OCI-LY3 (cell line): ENCODE results near the gene DAGLA.

Experiments used
- EZH2phosphoT487 ChIP-seq: fragments of 200-600 bp; shearing (Covaris generic); IDR thresholded peaks from 2 replicates; pipeline ENCODE4 v1.6.1; 2018; ENCODE audit warnings: antibody characterized with exemption, mixed run types, low read depth
- TF ChIP-seq, protein P1 (sequence below): fragments of 200-600, 300-600 bp; sonication (generic); IDR thresholded peaks from 2 replicates; pipeline ENCODE4 v1.5.1; 2014; ENCODE audit warnings: antibody characterized with exemption, low read length, low read depth

DNA sequence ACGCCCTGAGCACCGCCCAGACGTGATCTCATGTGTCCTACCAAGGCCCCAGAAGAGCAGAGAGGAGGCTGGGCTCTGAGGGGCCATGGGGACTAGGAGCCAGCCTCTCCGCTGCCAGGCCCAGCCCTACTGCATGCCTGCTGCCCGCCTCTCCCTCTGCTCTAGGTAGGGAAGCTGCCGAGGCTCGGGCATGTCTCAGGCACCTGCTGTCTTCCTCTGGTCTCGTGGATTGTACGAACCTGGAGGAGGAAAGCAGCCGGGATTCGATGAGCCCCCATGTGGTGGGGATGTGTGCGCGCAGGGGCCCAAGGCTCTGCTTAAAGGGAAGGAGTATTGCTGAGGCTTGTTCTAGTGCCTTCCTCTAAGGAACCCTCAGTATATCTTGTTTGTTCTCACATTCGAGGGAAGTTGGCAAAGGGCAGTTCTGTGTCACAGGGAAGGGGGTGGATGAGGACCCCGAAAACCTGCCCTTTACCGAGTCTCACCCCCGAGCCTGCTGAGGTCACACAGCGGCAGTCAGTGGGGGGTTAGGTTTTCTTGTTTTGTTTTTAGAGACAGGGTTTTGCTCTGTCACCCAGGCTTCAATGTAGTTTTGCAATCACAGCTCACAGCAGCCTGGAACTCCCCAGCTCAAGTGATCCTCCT lies 21.2 kb downstream of the DAGLA start:
- TF ChIP-seq, protein P1, sequence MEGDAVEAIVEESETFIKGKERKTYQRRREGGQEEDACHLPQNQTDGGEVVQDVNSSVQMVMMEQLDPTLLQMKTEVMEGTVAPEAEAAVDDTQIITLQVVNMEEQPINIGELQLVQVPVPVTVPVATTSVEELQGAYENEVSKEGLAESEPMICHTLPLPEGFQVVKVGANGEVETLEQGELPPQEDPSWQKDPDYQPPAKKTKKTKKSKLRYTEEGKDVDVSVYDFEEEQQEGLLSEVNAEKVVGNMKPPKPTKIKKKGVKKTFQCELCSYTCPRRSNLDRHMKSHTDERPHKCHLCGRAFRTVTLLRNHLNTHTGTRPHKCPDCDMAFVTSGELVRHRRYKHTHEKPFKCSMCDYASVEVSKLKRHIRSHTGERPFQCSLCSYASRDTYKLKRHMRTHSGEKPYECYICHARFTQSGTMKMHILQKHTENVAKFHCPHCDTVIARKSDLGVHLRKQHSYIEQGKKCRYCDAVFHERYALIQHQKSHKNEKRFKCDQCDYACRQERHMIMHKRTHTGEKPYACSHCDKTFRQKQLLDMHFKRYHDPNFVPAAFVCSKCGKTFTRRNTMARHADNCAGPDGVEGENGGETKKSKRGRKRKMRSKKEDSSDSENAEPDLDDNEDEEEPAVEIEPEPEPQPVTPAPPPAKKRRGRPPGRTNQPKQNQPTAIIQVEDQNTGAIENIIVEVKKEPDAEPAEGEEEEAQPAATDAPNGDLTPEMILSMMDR, result peak; percentile 35
- no peak for TF ChIP-seq EZH2phosphoT487
